ENCODE results near the gene NTM.

DNA sequence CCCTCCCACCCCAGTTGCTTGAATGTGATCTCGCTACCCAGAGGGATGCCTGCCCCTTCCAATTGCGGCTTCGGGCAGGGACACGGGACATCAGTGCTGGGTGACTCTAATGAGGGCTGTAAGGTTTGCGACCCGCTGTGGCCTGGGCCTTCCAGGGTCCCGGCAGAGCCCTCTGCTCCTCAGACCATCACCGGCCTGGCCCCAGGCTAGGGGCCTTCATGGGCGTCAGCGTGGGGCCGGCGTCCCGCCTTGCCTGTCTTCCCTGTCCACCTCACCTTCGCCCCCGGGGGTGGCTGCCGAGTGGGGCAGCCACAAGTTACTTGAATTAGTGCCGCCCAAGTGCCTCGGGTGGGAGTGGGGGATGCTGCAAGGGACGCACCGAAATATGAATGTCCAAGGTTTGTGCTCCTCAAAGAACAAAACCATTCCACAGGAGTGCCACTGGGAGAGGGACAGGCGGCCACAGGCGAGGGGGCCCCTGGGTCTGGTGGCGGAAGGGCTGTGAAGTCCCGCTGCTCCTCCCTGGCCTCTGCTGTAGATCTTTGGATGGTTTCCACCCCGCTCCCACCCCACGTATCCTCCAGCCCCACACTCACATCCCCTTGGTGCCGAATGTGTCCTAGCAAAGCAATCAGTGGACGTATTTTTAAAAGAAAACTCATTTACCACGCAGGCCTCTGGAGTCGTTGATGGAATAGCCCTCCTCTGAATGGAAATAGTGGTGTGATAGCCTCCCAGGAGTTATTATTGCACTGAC, 317.1 kb downstream of the NTM start:
- TF ChIP-seq, protein P1, sequence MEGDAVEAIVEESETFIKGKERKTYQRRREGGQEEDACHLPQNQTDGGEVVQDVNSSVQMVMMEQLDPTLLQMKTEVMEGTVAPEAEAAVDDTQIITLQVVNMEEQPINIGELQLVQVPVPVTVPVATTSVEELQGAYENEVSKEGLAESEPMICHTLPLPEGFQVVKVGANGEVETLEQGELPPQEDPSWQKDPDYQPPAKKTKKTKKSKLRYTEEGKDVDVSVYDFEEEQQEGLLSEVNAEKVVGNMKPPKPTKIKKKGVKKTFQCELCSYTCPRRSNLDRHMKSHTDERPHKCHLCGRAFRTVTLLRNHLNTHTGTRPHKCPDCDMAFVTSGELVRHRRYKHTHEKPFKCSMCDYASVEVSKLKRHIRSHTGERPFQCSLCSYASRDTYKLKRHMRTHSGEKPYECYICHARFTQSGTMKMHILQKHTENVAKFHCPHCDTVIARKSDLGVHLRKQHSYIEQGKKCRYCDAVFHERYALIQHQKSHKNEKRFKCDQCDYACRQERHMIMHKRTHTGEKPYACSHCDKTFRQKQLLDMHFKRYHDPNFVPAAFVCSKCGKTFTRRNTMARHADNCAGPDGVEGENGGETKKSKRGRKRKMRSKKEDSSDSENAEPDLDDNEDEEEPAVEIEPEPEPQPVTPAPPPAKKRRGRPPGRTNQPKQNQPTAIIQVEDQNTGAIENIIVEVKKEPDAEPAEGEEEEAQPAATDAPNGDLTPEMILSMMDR (IDR thresholded peaks at IDR 0.05; ENCODE audit: low read depth, low read length, poor library complexity, severe bottlenecking), result no peak
- no peak for TF ChIP-seq EZH2phosphoT487 (IDR thresholded peaks at IDR 0.05; ENCODE audit: borderline replicate concordance, low read length)
